ENCODE measurements around the gene POM121L12. TPM values are rescaled to one million over a fixed set of nuclear protein-coding genes. Genes with fewer than 3 reads are reported as not detected.

POM121L12 gene
- total and polyA plus RNA-seq, 4 donors, result not detected

GRCh38 chr7:53022893-53023292, 12.5 kb upstream of the POM121L12 start:
- DNase-seq (ENCODE audit: low spot score), result no peak
- Histone ChIP-seq H3K27ac (ENCODE audit: low read depth in 1 of 2, low read length in 2 of 2) (no peak overlapping the region), H3K27me3 (ENCODE audit: control insufficient read depth in 4 of 4, insufficient read depth in 4 of 4, low read length in 3 of 4) (no peaks in the 10 kb centered on the region), H3K9ac (ENCODE audit: low read depth in 1 of 2, low read length in 2 of 2) (no peak overlapping the region), H3K4me1 (ENCODE audit: control insufficient read depth in 4 of 4, insufficient read depth in 4 of 4, low read length in 3 of 4) (no peaks in the 10 kb centered on the region), H3K9me3 (ENCODE audit: control insufficient read depth in 4 of 4, low read length in 3 of 4) (no peaks in the 10 kb centered on the region), H3K36me3 (ENCODE audit: control insufficient read depth in 4 of 4, insufficient read depth in 3 of 4, low read depth in 1 of 4, low read length in 3 of 4) (no peaks in the 10 kb centered on the region), H3K4me3 (ENCODE audit: low read depth in 1 of 3, low read length in 3 of 3) (no peak overlapping the region)
- 70% methylated on average over 5 of the region's 5 CpGs for WGBS
- TF ChIP-seq RXRA (IDR thresholded peaks at IDR 0.05) (no peak), REST (IDR thresholded peaks at IDR 0.05) (no peak), TAF1 (conservative IDR thresholded peaks at IDR 0.05) (no peak), FOXA2 (IDR thresholded peaks at IDR 0.05) (no peak), ZBTB33 (IDR thresholded peaks at IDR 0.05) (no peak), NR2F2 (IDR thresholded peaks at IDR 0.05) (no peak), JUND (IDR thresholded peaks at IDR 0.05) (no peak), MAX (IDR thresholded peaks at IDR 0.05) (no peak), FOXA1 (IDR thresholded peaks at IDR 0.05) (no peak)

GRCh38 chr7:53048638-53049037, 13.2 kb downstream of the POM121L12 start:
- 86% methylated on average over 2 of the region's 2 CpGs for WGBS
- TF ChIP-seq REST (IDR thresholded peaks at IDR 0.05) (no peak), GABPA (IDR thresholded peaks at IDR 0.05 in 1 of 2, conservative IDR thresholded peaks at IDR 0.05 in 1 of 2) (no peak), TAF1 (conservative IDR thresholded peaks at IDR 0.05) (no peak), FOXA2 (IDR thresholded peaks at IDR 0.05) (no peak)
- H3K4me3 ChIP-seq (ENCODE audit: low read depth in 1 of 3, low read length in 3 of 3), result no peak overlapping the region
- DNase-seq (ENCODE audit: low spot score), result no peak
- H3K4me1 ChIP-seq (ENCODE audit: control insufficient read depth in 4 of 4, insufficient read depth in 4 of 4, low read length in 3 of 4), result no peaks in the 10 kb centered on the region
- H3K36me3 ChIP-seq (ENCODE audit: control insufficient read depth in 4 of 4, insufficient read depth in 3 of 4, low read depth in 1 of 4, low read length in 3 of 4), result no peaks in the 10 kb centered on the region
- H3K27me3 ChIP-seq (ENCODE audit: control insufficient read depth in 4 of 4, insufficient read depth in 4 of 4, low read length in 3 of 4), result no peaks in the 10 kb centered on the region
- H3K9me3 ChIP-seq (ENCODE audit: control insufficient read depth in 4 of 4, low read length in 3 of 4), result no peaks in the 10 kb centered on the region
- no peak overlapping the region for H3K27ac ChIP-seq (ENCODE audit: low read depth in 1 of 2, low read length in 2 of 2)
- H3K9ac ChIP-seq (ENCODE audit: low read depth in 1 of 2, low read length in 2 of 2), result no peak overlapping the region
